IMR-90 (cell line): ENCODE measurements around the gene TUBA1B. TPM values are rescaled to one million over a fixed set of nuclear protein-coding genes. Genes with fewer than 3 reads are reported as not detected.

Source experiments
- MAZ ChIP-seq: IDR thresholded peaks from 2 replicates; pipeline ENCODE4 v1.6.1; 2012; ENCODE audit warnings: low read depth, mild to moderate bottlenecking, low read length, improper control_type of control experiment, moderate library complexity, borderline replicate concordance
- NFE2L2 ChIP-seq: fragments of 150-350 bp; IDR thresholded peaks from 2 replicates; pipeline ENCODE4 v1.6.1; 2016; ENCODE audit warnings: low read depth, mild to moderate bottlenecking, low read length
- RCOR1 ChIP-seq: IDR thresholded peaks from 2 replicates; pipeline ENCODE4 v1.6.1; 2012; ENCODE audit warnings: mild to moderate bottlenecking, low read length, improper control_type of control experiment; ENCODE audit not compliant: insufficient replicate concordance
- polyA plus RNA-seq, 3 experiments: library from polyadenylated mRNA; depleted of rRNA; stranded (reverse); fragments of >200 nt; gene quantifications; 2 replicates each; pipeline ENCODE4 v1.2.3, GENCODE V29; 2012; ENCODE audit warnings: low replicate concordance in 1 of 3
- total RNA-seq: library from RNA; depleted of rRNA; stranded (reverse); fragments of >200 nt; gene quantifications from 2 replicates; pipeline ENCODE4 v1.2.3, GENCODE V29; 2012
- TF ChIP-seq, protein P1 (sequence below): fragments of 150-350 bp; IDR thresholded peaks from 2 replicates; pipeline ENCODE4 v1.6.1; 2016; ENCODE audit warnings: low read depth, mild to moderate bottlenecking, low read length, moderate library complexity, borderline replicate concordance

TUBA1B gene
- total and polyA plus RNA-seq, 2 of the 4 experiments (the other 2 are of a cell fraction) = 4,221 to 5,195 TPM

DNA sequence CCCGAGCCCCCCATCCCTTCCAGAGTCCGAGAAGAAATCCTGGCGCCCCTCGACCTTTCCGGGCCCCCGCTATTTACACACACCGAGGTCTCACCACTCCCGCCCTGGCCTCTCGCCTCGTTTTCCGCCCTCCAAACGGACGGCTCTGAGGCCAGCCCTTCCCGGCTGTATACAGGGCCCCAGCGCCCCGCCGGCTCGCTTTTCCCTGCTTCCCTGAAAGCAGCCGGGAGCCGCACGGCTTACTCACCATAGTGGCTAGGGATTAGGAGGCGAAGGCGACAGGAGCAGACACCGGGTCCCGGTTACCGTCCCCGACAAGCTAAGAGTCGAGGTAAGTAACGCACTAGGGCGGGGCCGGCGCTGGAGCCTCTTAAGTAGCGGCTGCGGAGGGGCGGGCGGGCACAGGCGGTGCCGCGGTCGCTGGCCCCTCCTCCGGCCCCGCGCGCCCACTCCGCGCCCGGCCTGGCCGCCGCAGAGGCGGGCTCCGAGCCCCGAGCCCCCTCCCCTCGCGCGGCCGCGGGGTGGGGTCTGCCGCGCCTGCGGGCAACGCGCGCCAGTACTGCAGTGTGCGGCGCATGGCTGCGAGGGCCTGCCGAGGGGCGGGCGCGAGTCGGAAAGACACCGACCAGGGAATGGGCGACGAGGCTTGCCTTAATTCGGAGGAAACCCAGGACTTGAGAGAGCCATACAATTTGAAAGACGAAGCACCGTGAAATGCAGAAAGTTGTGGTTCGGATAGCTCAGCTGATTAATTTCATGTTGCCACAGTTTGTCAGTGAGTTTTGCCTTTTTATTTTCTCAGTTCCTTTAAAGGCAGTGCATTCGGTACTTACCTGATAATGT is at the start of gene TUBA1B (continued):
- TF ChIP-seq NFE2L2 (no peak), MAZ (peak; percentile 94), RCOR1 (no peak)
- TF ChIP-seq, protein P1, sequence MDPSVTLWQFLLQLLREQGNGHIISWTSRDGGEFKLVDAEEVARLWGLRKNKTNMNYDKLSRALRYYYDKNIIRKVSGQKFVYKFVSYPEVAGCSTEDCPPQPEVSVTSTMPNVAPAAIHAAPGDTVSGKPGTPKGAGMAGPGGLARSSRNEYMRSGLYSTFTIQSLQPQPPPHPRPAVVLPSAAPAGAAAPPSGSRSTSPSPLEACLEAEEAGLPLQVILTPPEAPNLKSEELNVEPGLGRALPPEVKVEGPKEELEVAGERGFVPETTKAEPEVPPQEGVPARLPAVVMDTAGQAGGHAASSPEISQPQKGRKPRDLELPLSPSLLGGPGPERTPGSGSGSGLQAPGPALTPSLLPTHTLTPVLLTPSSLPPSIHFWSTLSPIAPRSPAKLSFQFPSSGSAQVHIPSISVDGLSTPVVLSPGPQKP = no peak
